Bronchial epithelial cell (primary cell): Measurements from ENCODE around the gene GYPE. TPM values are rescaled to one million over a fixed set of nuclear protein-coding genes. Genes with fewer than 3 reads are reported as not detected.
"Not testable (repeated sequence)": the region's sequence is repeated elsewhere in the genome, so short reads cannot be mapped to it uniquely, and the experiment has no call there.

Experiments used
- DNase-seq: peaks from one replicate; pipeline ENCODE4 v3.0.0-alpha.2; 2010; ENCODE audit warnings: low read depth
- FAIRE-seq: peaks from 2 replicates; lab custom pipeline; 2011; peaks lifted over from hg19 to GRCh38; lab: Jason Lieb, UNC
- H3K27me3 ChIP-seq: 2 replicates; pipeline ENCODE4 v1.5.1; 2011; ENCODE audit warnings: low read length; ENCODE audit not compliant: control insufficient read depth, insufficient read depth
- H3K36me3 ChIP-seq: 2 replicates; pipeline ENCODE4 v1.5.1; 2011; ENCODE audit warnings: low read length; ENCODE audit not compliant: control insufficient read depth, insufficient read depth
- H3K4me3 ChIP-seq: 2 replicates; pipeline ENCODE4 v1.5.1; 2011; ENCODE audit warnings: mild to moderate bottlenecking, low read depth, low read length, control low read depth
- total RNA-seq: library from RNA; depleted of rRNA; stranded (reverse); fragments of >200 nt; gene quantifications from 2 replicates; pipeline ENCODE4 v1.2.1, GENCODE V29; 2014
- TF ChIP-seq, protein P1 (sequence below): IDR thresholded peaks from 2 replicates; pipeline ENCODE4 v1.5.1; 2011; ENCODE audit warnings: mild to moderate bottlenecking, moderate library complexity, low read length, control low read depth, inconsistent platforms; ENCODE audit not compliant: insufficient read depth, severe bottlenecking

GYPE gene
- total RNA-seq, 1 donor from 2014 or later, result not detected

DNA sequence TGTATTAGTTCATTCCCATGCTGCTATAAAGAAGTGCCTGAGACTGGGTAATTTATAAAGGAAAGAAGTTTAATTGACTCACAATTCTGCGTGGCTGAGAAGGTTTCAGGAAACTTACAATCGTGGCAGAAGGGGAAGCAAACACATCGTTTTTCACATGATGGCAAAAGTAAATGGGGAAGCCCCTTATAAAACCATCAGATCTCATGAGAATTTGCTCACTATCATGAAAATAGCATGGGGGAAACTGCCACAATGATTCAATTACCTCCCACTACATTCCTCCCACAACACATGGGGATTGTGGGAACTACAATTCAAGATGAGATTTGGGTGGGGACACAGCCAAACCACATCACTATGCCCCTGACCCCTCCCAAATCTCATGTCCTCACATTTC lies 35.4 kb downstream of the GYPE start:
- not testable (repeated sequence) for H3K27me3 ChIP-seq, DNase-seq, H3K36me3 ChIP-seq, FAIRE-seq, H3K4me3 ChIP-seq

DNA sequence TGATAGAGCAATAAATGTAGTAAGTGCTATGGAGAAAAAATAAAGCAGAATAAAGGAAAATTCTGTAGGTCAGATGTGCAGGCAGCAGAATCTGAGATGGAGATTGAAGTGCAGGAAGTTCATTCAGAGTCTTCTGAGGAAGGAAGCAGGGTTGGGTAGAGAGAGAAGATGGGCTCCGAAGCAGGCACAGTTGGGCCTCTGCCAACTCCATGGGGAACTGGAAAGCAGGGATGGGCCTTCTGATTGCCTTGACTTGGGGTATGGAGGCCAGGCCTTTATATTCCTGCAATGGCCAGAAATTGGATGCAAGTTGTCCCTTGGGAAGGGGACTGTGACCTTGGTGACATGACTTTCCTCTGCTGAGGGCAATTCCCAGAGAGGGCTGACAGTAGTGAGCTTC lies 42.6 kb downstream of the GYPE start:
- H3K4me3 ChIP-seq, H3K36me3 ChIP-seq, DNase-seq, H3K27me3 ChIP-seq, FAIRE-seq: not testable (repeated sequence)

DNA sequence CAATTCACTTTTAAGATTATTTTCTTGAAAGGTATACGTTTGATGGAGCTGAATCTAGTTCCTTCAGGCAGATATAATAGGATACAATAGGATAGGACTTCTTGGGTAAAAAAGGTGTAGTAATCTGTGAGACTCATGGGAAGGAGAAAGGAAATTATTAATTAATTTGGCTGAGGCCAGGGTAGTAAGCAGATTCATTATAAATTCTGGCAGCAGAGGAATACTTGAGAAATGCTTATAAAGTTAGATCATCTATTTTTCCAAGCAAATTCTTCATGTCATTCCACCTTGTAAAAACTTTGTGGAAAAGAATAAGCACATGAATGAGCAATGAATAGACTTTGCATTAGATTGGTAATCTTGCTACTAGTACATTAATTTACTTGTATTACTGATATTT lies 46.9 kb downstream of the GYPE start:
- DNase-seq, result no peak
- no peaks in the 10 kb centered on the region for H3K36me3 ChIP-seq
- FAIRE-seq, result no peak
- no peak overlapping the region for H3K4me3 ChIP-seq
- TF ChIP-seq, protein P1, sequence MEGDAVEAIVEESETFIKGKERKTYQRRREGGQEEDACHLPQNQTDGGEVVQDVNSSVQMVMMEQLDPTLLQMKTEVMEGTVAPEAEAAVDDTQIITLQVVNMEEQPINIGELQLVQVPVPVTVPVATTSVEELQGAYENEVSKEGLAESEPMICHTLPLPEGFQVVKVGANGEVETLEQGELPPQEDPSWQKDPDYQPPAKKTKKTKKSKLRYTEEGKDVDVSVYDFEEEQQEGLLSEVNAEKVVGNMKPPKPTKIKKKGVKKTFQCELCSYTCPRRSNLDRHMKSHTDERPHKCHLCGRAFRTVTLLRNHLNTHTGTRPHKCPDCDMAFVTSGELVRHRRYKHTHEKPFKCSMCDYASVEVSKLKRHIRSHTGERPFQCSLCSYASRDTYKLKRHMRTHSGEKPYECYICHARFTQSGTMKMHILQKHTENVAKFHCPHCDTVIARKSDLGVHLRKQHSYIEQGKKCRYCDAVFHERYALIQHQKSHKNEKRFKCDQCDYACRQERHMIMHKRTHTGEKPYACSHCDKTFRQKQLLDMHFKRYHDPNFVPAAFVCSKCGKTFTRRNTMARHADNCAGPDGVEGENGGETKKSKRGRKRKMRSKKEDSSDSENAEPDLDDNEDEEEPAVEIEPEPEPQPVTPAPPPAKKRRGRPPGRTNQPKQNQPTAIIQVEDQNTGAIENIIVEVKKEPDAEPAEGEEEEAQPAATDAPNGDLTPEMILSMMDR, result no peak
- no peaks in the 10 kb centered on the region for H3K27me3 ChIP-seq

DNA sequence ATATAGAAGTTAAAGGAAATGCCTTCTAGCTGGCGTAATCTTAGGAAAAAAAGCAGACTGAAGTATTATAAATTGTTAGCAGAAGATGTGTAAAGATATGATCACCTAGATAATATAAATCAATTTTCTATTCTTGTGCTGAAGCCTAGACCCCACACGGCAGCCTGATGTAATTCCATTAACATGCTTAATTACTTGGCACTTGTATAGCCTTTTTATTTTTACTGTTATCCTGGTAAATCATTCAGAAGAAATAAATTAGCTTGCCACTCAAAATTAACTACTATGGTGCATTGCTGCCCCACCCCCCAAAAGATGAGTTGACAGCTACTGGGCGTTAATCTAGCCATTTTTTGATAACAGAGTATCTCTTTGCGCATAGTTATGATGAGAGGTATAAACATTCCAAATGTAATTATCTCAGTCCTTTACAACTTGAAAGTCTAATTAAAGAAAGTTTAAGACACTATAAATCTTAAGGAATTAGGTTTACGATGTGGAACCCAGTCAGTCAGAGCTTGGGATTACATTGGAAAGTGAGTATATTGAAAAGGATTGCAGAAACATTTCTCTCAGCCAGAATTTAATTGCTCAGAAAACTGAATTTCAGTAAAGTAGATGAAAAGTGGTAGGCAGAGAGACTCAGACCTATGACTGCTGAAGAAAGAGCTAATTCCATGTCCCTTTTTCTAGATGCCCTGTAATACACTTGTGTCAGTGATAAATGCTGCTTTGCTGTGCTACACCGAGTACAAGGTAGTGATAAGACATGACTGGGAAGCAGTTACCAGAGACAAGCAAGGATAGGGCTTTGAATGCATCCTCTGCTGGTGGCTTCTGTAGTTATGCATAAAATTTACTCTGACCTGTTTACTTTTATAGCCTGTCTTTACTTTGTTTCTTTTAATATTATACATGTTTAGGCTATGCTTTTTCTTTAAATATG lies 47.7 kb downstream of the GYPE start:
- not testable (repeated sequence) for H3K27me3 ChIP-seq, DNase-seq, H3K4me3 ChIP-seq, H3K36me3 ChIP-seq, FAIRE-seq

DNA sequence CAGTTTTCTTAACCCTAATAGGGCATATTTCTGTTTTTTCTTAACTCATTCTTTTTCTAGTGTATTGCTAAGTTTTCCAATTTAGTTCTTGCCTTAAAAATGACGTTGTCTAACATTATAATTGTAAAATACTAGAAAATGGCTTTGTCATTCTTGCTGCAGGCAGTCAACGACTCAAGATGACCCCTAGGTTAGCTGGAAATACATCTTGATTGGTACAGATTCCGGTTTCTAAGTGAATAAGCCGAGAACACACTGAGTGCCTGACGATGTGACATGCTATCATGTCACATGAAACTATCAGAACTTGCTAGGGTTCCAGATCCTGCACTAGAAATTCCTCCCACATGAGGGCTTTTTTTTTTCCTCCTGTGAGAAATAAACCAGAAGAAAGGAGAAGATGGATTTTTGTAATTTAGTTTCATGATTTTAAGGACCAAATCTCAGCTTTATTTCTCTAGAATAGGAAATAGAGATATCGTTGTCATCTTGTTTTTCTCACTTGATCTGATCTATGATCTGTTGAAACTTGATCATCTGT lies 49.3 kb downstream of the GYPE start:
- H3K4me3 ChIP-seq, DNase-seq, FAIRE-seq, H3K27me3 ChIP-seq, H3K36me3 ChIP-seq: not testable (repeated sequence)

DNA sequence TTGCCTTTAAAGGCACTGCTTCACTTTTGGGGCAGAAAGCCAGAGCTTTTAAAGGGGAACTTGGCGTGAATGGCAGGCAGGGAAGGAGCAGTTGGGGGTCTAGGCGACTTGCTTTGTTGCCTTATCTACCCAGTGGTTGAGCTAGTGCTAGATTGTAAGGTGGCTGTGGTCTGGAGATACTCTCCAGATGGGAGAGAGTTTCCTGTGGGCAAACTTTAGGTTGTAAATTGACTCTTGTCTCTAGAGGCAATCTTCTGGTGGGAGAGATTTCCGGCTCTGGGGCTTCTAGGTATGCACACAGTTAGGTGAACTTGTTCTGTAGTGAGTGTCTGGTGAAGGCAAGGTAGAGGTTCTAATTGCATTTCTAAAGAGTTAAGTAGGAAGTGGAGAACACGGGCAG lies 50.7 kb downstream of the GYPE start:
- not testable (repeated sequence) for H3K4me3 ChIP-seq, H3K27me3 ChIP-seq, H3K36me3 ChIP-seq, DNase-seq, FAIRE-seq

DNA sequence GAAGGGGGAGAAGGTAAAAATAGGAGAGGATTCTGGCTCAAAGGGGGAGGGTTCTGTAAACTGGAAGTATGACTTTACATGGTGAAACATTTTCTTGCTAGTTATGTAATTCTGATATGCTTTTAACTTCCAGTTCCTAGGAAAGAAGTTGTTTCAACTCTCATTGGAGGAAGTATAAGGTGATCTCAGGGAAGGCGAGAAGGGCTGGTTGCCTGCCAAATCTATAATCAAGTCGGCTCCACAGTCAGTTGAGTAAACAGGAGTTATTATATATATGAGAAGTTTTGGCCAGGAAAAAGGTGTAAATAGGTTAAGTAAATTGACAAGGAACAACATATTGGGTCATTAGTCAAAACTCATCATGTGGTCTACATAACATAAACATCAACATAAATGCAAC lies 56.1 kb downstream of the GYPE start:
- not testable (repeated sequence) for H3K27me3 ChIP-seq, H3K4me3 ChIP-seq, FAIRE-seq, H3K36me3 ChIP-seq
- peak; percentile 1 for DNase-seq

DNA sequence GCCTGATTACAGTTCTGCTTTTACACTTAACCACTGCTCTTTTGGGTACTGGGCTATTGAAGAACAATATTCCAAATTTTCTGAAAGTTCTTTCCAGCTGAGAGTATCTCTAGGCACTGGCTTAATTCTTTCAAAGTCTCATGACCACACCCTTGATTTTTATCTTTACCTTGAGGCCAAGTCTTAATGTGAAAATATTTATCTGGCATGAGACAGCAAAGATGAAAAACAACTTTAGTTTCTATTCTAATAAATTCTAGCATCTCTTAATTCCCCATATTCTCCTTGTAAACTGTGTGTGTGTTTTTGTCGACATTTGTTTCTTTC lies 61.9 kb downstream of the GYPE start:
- not testable (repeated sequence) for H3K36me3 ChIP-seq, FAIRE-seq, H3K4me3 ChIP-seq, H3K27me3 ChIP-seq, DNase-seq

DNA sequence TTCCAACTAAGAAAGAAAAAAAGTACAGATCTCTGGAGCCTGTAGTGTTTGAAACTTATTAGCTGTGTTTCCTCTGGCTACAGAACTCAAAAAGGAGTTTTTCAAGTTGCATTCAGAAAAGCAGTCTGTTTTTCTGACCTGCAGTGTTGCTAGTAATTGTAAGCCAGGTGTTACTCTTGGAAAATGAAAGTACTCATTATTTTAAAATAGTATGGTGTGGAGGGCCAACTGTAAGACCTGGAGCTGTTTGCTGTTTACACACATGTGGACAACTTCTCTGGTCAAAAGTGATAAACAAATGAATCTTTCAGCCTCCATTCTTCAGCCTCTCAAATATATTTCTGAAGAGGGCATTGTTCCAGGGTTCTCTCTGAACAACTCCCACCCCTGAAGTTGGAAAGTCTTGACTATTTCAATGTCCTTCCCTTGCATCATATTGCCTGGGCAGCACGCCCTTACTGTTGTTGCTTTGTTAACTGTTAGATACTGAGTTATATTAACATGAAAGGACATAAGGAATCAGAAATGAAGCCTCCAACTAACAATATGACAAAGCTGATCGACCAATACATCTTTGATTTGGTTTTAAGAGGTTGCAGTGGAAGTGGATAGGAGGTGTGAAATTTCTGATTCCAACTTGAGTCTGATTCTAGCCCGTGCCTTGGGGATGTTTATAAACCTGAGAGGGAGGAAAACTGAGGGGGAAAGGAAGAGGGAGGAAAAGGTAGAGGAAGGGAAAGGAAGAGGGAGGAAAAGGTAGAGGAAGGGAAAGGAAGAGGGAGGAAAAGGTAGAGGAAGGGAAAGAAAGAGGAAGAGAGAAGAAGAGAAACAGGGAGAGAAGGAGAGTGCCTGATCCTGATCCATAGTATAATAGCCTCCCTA lies 62.5 kb downstream of the GYPE start:
- H3K27me3 ChIP-seq, H3K4me3 ChIP-seq, FAIRE-seq: not testable (repeated sequence)

DNA sequence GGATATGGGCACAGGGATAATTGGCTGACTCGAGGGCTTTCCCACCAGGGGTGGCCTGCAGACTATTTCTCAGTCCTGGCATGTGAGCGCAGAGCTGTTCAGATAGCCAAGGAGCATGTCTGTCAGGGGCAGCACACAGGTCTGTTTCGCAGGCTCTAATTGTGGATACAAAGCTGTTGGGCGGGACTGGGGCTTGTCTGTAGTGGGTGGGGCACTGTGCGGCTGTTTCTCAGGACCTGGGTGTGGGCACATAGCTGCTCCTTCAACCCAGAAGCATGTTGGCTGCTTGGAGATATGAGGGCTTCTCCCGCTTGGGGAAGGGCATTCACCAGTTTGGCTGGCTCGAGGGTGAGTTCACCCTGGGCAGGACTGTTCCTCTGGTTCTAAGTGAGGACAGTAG lies 65.9 kb downstream of the GYPE start:
- not testable (repeated sequence) for H3K36me3 ChIP-seq

More for the DNA sequence above, 62.5 kb downstream of the GYPE start:
- not testable (repeated sequence) for H3K36me3 ChIP-seq, DNase-seq

DNA sequence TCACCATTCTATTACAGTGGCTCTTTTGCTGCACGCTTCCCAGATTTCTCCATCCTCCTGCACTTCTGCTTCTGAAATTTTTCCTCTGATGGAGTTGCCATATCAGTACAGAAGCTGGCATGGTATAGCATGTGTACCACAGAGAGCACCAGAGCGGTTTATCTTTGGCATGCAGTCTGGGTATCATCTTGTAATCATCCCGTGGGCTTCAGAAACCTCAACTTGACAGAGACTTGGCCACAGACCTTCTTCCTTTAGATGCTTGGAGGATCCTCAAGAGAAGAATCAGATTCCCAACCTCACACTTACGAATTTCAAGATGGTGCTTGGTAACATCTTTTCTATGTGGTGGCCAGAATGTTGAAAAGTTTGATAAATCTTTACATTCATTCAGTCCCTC lies 71.2 kb downstream of the GYPE start:
- H3K36me3 ChIP-seq, H3K4me3 ChIP-seq, DNase-seq, H3K27me3 ChIP-seq, FAIRE-seq: not testable (repeated sequence)

More for the DNA sequence above, 65.9 kb downstream of the GYPE start:
- H3K27me3 ChIP-seq, DNase-seq, FAIRE-seq, H3K4me3 ChIP-seq: not testable (repeated sequence)

DNA sequence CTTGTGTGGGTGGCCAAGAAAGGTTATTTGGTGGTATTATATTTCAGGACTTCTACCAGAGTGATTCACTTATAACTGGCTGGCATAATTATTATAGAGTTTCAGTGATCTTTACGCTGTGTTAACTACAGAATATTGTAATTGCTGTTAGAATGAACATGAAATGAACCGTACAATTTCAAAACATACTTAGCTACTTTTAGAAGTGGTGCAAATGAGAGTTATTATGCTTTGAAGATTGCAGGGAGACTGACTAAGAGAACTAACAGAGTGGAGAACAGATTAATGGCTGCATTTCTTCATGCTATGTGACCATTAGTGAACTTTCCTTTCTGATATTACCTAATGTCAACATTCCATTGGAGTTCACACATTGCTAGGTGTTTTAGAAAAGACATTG lies 71.7 kb downstream of the GYPE start:
- not testable (repeated sequence) for H3K27me3 ChIP-seq, H3K36me3 ChIP-seq, H3K4me3 ChIP-seq, FAIRE-seq, DNase-seq

DNA sequence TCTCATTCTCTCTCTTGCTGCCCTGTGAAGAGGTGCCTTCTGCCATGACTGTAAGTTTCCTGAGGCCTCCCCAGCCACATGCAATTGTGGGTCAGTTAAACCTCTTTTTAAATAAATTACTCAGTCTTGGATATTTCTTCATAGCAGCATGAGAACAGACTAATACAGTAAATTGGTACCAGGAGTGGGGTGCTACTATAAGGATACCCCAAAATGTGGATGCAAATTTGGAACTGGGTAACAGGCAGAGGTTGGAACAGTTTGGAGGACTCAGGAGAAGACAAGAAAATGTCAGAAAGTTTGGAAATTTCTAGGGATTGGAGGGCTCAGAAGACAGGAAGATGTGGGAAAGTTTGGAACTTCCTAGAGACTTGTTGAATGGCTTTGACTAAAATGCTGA lies 74.8 kb downstream of the GYPE start:
- DNase-seq, H3K27me3 ChIP-seq, H3K4me3 ChIP-seq, H3K36me3 ChIP-seq, FAIRE-seq: not testable (repeated sequence)
